ENCODE data around the gene WDR43.

- no peak for TF ChIP-seq POLR2A (IDR thresholded peaks at IDR 0.05)
- no peak for TF ChIP-seq CTCF (IDR thresholded peaks at IDR 0.05)
Observed at GRCh38 chr2:28904802-28905457, 10.5 kb downstream of the WDR43 start.
